CD4-positive, alpha-beta T cell treated with Interleukin-6 at 100 ng/mL for 8 hours (primary cell): ENCODE results near the gene FAM193B.
"Not testable (repeated sequence)": the region's sequence is repeated elsewhere in the genome, so short reads cannot be mapped to it uniquely, and the experiment has no call there.

ENCODE experiments used
- DNase-seq: peaks from one replicate; pipeline ENCODE4 v3.0.0-alpha.2; 2020; ENCODE audit warnings: mixed read lengths, low spot score

Gene FAM193B

GRCh38 chr5:177486256-177486655 is 68.1 kb downstream of the FAM193B start:
- no peak for DNase-seq

GRCh38 chr5:177485753-177486152 is 68.6 kb downstream of the FAM193B start:
- not testable (repeated sequence) for DNase-seq

GRCh38 chr5:177484902-177485549 is 69.3 kb downstream of the FAM193B start:
- no peak for DNase-seq

- no peak for DNase-seq
Observed at GRCh38 chr5:177483994-177484901, 70.1 kb downstream of the FAM193B start.

GRCh38 chr5:177483042-177483441 is 71.3 kb downstream of the FAM193B start:
- DNase-seq, result no peak

- no peak for DNase-seq
Observed at GRCh38 chr5:177482359-177482795, 72.0 kb downstream of the FAM193B start.

GRCh38 chr5:177479774-177480173 is 74.6 kb downstream of the FAM193B start:
- no peak for DNase-seq

- peak; percentile 25 for DNase-seq
Observed at GRCh38 chr5:177478711-177479646, 75.4 kb downstream of the FAM193B start.

- no peak for DNase-seq
Observed at GRCh38 chr5:177477701-177478477, 76.5 kb downstream of the FAM193B start.

GRCh38 chr5:177476531-177477233 is 77.7 kb downstream of the FAM193B start:
- no peak for DNase-seq

GRCh38 chr5:177475563-177476427 is 78.6 kb downstream of the FAM193B start:
- no peak for DNase-seq

- no peak for DNase-seq
Observed at GRCh38 chr5:177474846-177475562, 79.4 kb downstream of the FAM193B start.

- no peak for DNase-seq
Observed at GRCh38 chr5:177474002-177474476, 80.3 kb downstream of the FAM193B start.

- DNase-seq, result no peak
Observed at GRCh38 chr5:177473443-177474001, 80.8 kb downstream of the FAM193B start, which contains the start of gene DBN1. DBN1 (minus strand) TSS chr5:177473634; CDS start chr5:177473521, 113 bp downstream.

- peak; percentile 31 for DNase-seq
Observed at GRCh38 chr5:177472460-177473442, 81.6 kb downstream of the FAM193B start.

GRCh38 chr5:177471610-177472356 is 82.6 kb downstream of the FAM193B start:
- no peak for DNase-seq
